HepG2 (cell line): Measurements from ENCODE around the gene AKAP6. TPM values are rescaled to one million over a fixed set of nuclear protein-coding genes. Genes with fewer than 3 reads are reported as not detected.

Experiments used
- CREB3 ChIP-seq: sonication (generic); formaldehyde crosslinking; IDR thresholded peaks from 2 replicates; pipeline ENCODE4 v1.5.0; 2020; ENCODE audit warnings: missing genetic modification reagents
- FOSL2 ChIP-seq: sonication (generic); formaldehyde crosslinking; IDR thresholded peaks from 2 replicates; pipeline ENCODE4 v1.4.0; 2020; ENCODE audit warnings: missing genetic modification reagents
- MXD4 ChIP-seq: IDR thresholded peaks from 2 replicates; pipeline ENCODE4 v1.6.1; 2016; ENCODE audit warnings: mild to moderate bottlenecking, missing biosample characterization, missing genetic modification reagents
- THAP11 ChIP-seq: IDR thresholded peaks from 2 replicates; pipeline ENCODE4 v1.6.1; 2016; ENCODE audit warnings: missing biosample characterization, missing genetic modification reagents
- ZNF33A ChIP-seq: sonication (generic); formaldehyde crosslinking; IDR thresholded peaks from 2 replicates; pipeline ENCODE4 v1.5.1; 2020; ENCODE audit warnings: missing genetic modification reagents, mild to moderate bottlenecking, moderate library complexity, borderline replicate concordance
- ZNF510 ChIP-seq: sonication (generic); formaldehyde crosslinking; IDR thresholded peaks from 2 replicates; pipeline ENCODE4 v1.4.0; 2020; ENCODE audit warnings: low read depth, mild to moderate bottlenecking, missing genetic modification reagents
- ZNF646 ChIP-seq: sonication (generic); formaldehyde crosslinking; IDR thresholded peaks from 2 replicates; pipeline ENCODE4 v1.9.0; 2021; ENCODE audit warnings: mild to moderate bottlenecking, missing genetic modification reagents
- polyA plus RNA-seq, 8 experiments: library from polyadenylated mRNA; depleted of rRNA in 3 of 8; stranded (reverse) in 7 of 8; unstranded in 1 of 8; fragments of >200 nt; fragmentation: Illumina TruSeq in 4 of 8; extraction: Trizol in 4 of 8; gene quantifications; 2 replicates each; pipeline versions ENCODE4 v1.2.1 to v1.2.3, GENCODE V29; 2011 to 2016; ENCODE audit warnings: low read depth in 4 of 8, missing spikeins in 1 of 8, mixed read lengths in 1 of 8; ENCODE audit not compliant: insufficient read depth in 1 of 8
- total RNA-seq, 5 experiments: library from RNA; depleted of rRNA; stranded (reverse); fragments of >200 nt; fragmentation: Illumina TruSeq; extraction: Trizol; gene quantifications; 2 replicates each; pipeline ENCODE4 v1.2.3, GENCODE V29; 2016; ENCODE audit warnings: low read depth in 1 of 5

Gene AKAP6
- total and polyA plus RNA-seq, 2 of the 13 experiments (the other 11 are each of a cell fraction or from before 2014, with no cell fraction given) = 1.4 TPM

GRCh38 chr14:32764131-32764530 lies 435.0 kb downstream of the AKAP6 start (continued):
- no peak for TF ChIP-seq ZNF646 (CRISPR knock-in tag)
- TF ChIP-seq ZNF33A (CRISPR knock-in tag) = no peak
- no peak for TF ChIP-seq ZNF510 (CRISPR knock-in tag)
- TF ChIP-seq FOSL2 (CRISPR knock-in tag) = no peak
- TF ChIP-seq CREB3 = no peak
- no peak for TF ChIP-seq THAP11 (CRISPR knock-in tag)
- TF ChIP-seq MXD4 = no peak
